MCF 10A (cell line): Measurements from ENCODE around the gene TAF1C. TPM values are rescaled to one million over a fixed set of nuclear protein-coding genes. Genes with fewer than 3 reads are reported as not detected.

Source experiments
- BruUV-seq: library from RNA; stranded (reverse); fragments of 400-500 nt; replicated peaks from 2 replicates; lab custom pipeline; 2021; lab: Mats Ljungman, UMichigan
- CTCF ChIA-PET: fragments of 300-600 bp; sonication (Branson Sonifier 250); formaldehyde crosslinking; extraction: SDS; loops from one replicate; lab custom pipeline; 2021; ENCODE audit warnings: antibody characterized with exemption, inconsistent platforms; lab: Yijun Ruan, JAX
- POLR2A ChIA-PET: fragments of 300-600, 350-650 bp; sonication (Branson Sonifier 250); formaldehyde crosslinking; extraction: SDS; loops from one replicate; lab custom pipeline; 2020; ENCODE audit warnings: antibody characterized with exemption, inconsistent platforms; lab: Yijun Ruan, JAX
- DNase-seq: peaks from one replicate; pipeline ENCODE4 v3.0.0-alpha.2; 2018; ENCODE audit not compliant: unreplicated experiment
- H3K27ac Mint-ChIP-seq: one replicate; pipeline ENCODE4 v1.8.0; 2022; ENCODE audit warnings: mild to moderate bottlenecking, low read depth, mixed read lengths; ENCODE audit not compliant: unreplicated experiment
- H3K27me3 Mint-ChIP-seq: one replicate; pipeline ENCODE4 v1.8.0; 2022; ENCODE audit warnings: mixed read lengths; ENCODE audit not compliant: insufficient read depth, unreplicated experiment
- H3K36me3 Mint-ChIP-seq: one replicate; pipeline ENCODE4 v1.8.0; 2022; ENCODE audit warnings: mild to moderate bottlenecking, moderate library complexity, mixed read lengths; ENCODE audit not compliant: insufficient read depth, unreplicated experiment
- H3K4me1 Mint-ChIP-seq: one replicate; pipeline ENCODE4 v1.8.0; 2022; ENCODE audit warnings: mixed read lengths; ENCODE audit not compliant: insufficient read depth, unreplicated experiment
- H3K4me3 Mint-ChIP-seq: one replicate; pipeline ENCODE4 v1.8.0; 2022; ENCODE audit warnings: mild to moderate bottlenecking, moderate library complexity, mixed read lengths; ENCODE audit not compliant: unreplicated experiment
- H3K9me3 Mint-ChIP-seq: one replicate; pipeline ENCODE4 v1.8.0; 2022; ENCODE audit warnings: mixed read lengths; ENCODE audit not compliant: unreplicated experiment
- intact Hi-C: fragments of 100-400 bp; cut with micrococcal nuclease; formaldehyde crosslinking; loops from 2 replicates; pipeline ENCODE4 v1.14.1; 2022
- total RNA-seq: library from RNA; stranded (reverse); gene quantifications from 2 replicates; pipeline ENCODE4 v1.2.3, GENCODE V29; 2022
- TF ChIP-seq, protein P1 (sequence below): fragments of 200-600 bp; IDR thresholded peaks from one replicate; pipeline ENCODE4 v1.8.0; 2022; ENCODE audit warnings: antibody characterized with exemption, mild to moderate bottlenecking; ENCODE audit not compliant: unreplicated experiment

The TAF1C gene
- total RNA-seq, 1 experiment from 2014 or later = 35.1 TPM

GRCh38 chr16:84155771-84156170 is 31.1 kb downstream of the TAF1C start:
- TF ChIP-seq, protein P1, sequence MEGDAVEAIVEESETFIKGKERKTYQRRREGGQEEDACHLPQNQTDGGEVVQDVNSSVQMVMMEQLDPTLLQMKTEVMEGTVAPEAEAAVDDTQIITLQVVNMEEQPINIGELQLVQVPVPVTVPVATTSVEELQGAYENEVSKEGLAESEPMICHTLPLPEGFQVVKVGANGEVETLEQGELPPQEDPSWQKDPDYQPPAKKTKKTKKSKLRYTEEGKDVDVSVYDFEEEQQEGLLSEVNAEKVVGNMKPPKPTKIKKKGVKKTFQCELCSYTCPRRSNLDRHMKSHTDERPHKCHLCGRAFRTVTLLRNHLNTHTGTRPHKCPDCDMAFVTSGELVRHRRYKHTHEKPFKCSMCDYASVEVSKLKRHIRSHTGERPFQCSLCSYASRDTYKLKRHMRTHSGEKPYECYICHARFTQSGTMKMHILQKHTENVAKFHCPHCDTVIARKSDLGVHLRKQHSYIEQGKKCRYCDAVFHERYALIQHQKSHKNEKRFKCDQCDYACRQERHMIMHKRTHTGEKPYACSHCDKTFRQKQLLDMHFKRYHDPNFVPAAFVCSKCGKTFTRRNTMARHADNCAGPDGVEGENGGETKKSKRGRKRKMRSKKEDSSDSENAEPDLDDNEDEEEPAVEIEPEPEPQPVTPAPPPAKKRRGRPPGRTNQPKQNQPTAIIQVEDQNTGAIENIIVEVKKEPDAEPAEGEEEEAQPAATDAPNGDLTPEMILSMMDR = no peak
- no peak overlapping the region for H3K4me3 Mint-ChIP-seq
- BruUV-seq = no TSS peak
- no peak for DNase-seq
- ChIA-PET CTCF (interaction anchor here (0.7 to 1.6 kb wide), 4 partner anchors 14 to 96 kb away, joined by 3 to 6 read pairs (median 3); no protein-coding TSS in a partner anchor), POLR2A (interaction anchor here (0.6 to 1.3 kb wide), 3 partner anchors 24 to 50 kb away, joined by 3 to 5 read pairs (median 3); partner anchors contain the start of gene MBTPS1)
- H3K27ac Mint-ChIP-seq = no peak overlapping the region
- H3K27me3 Mint-ChIP-seq = peaks cover 14% of the 10 kb centered on the region
- H3K36me3 Mint-ChIP-seq = peaks cover 9% of the 10 kb centered on the region
- intact Hi-C loops = no loop called here
- H3K9me3 Mint-ChIP-seq = no peaks in the 10 kb centered on the region
- no peaks in the 10 kb centered on the region for H3K4me1 Mint-ChIP-seq

DNA sequence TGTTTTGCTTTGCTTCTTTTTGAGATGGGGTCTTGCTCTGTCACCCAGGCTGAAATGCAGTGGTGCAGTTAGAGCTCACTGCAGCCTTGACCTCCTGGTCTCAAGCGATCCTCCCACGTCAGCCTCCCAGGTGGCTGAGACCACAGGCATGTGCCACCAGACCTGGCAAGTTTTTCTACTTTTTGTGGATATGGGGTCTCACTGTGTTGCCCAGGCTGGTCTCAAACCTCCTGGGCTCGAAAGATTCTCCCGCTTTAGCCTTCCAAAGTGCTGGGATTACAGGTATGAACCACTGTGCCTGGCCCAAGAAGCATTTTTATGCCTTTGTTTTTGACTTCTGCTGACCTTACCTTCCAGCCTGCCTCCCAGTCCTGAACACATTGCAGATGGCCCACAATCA is 31.6 kb downstream of the TAF1C start:
- H3K4me1 Mint-ChIP-seq = no peaks in the 10 kb centered on the region
- no peak overlapping the region for H3K4me3 Mint-ChIP-seq
- TF ChIP-seq, protein P1 = no peak
- no peak overlapping the region for H3K27ac Mint-ChIP-seq
- DNase-seq = no peak
- ChIA-PET CTCF (interaction anchor here (0.7 to 1.6 kb wide), 4 partner anchors 20 to 96 kb away, joined by 3 to 6 read pairs (median 4); no protein-coding TSS in a partner anchor), POLR2A (interaction anchor here (0.6 to 1.9 kb wide), 2 partner anchors 25 to 38 kb away, joined by 3 to 11 read pairs; partner anchors contain the start of gene MBTPS1)
- no TSS peak for BruUV-seq
- peaks cover 14% of the 10 kb centered on the region for H3K27me3 Mint-ChIP-seq
- H3K9me3 Mint-ChIP-seq = no peaks in the 10 kb centered on the region
- intact Hi-C loops = no loop called here
- peaks cover 9% of the 10 kb centered on the region for H3K36me3 Mint-ChIP-seq

- no peak overlapping the region for H3K4me3 Mint-ChIP-seq
- H3K9me3 Mint-ChIP-seq = no peaks in the 10 kb centered on the region
- POLR2A ChIA-PET = interaction anchor here (1.9 kb wide), 1 partner anchor 37 kb away, joined by 11 read pairs; the partner anchor contains the start of gene MBTPS1
- no peaks in the 10 kb centered on the region for H3K4me1 Mint-ChIP-seq
- TF ChIP-seq, protein P1 = no peak
- no TSS peak for BruUV-seq
- peaks cover 9% of the 10 kb centered on the region for H3K36me3 Mint-ChIP-seq
- no peak overlapping the region for H3K27ac Mint-ChIP-seq
- CTCF ChIA-PET = interaction anchor here (0.7 to 1.9 kb wide), 3 partner anchors 21 to 88 kb away, joined by 3 to 4 read pairs (median 4); no protein-coding TSS in a partner anchor
- peaks cover 5% of the 10 kb centered on the region for H3K27me3 Mint-ChIP-seq
- DNase-seq = no peak
- intact Hi-C loops = no loop called here
Observed at GRCh38 chr16:84153660-84154214, 33.1 kb downstream of the TAF1C start.

DNA sequence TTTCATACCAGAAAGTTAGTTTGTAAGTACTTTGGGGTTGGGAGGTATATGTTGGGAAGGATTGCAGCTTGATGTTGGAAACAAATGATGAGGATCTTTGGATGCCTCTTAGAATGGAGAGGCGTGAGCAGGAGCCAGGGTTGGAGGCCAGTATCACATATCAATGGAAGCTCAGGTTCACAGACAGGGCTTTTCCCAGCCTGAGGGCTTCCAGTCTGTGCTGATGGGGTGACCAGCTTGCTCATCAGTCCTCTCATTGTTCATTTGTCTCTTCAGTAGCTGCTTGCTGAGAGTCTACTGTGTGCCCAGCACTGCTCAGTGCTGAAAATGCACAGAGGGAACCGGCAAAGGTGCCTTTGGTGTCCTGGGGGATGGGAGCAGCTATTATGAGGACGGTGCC is 35.9 kb downstream of the TAF1C start:
- peaks cover 3% of the 10 kb centered on the region for H3K36me3 Mint-ChIP-seq
- BruUV-seq = no TSS peak
- POLR2A ChIA-PET = interaction anchor here (1.4 to 2.4 kb wide), 2 partner anchors 34 to 36 kb away, joined by 4 to 10 read pairs; partner anchors contain the start of gene MBTPS1
- no peak overlapping the region for H3K4me3 Mint-ChIP-seq
- CTCF ChIA-PET = interaction anchor here (0.5 kb wide), 1 partner anchor 10 kb away, joined by 3 read pairs; no protein-coding TSS in a partner anchor
- TF ChIP-seq, protein P1 = no peak
- DNase-seq = no peak
- H3K4me1 Mint-ChIP-seq = no peaks in the 10 kb centered on the region
- intact Hi-C loops = no loop called here
- no peaks in the 10 kb centered on the region for H3K27me3 Mint-ChIP-seq
- H3K27ac Mint-ChIP-seq = no peak overlapping the region
- no peaks in the 10 kb centered on the region for H3K9me3 Mint-ChIP-seq
